ENCODE data around the gene CTDSPL. TPM values are rescaled to one million over a fixed set of nuclear protein-coding genes. Genes with fewer than 3 reads are reported as not detected.

Gene CTDSPL
- total RNA-seq, 3 donors from 2014 or later: 1.1 to 1.7 (median 1.3) TPM

GRCh38 chr3:37862903-37863815 lies 1.5 kb downstream of the CTDSPL start:
- no peak for DNase-seq
- no peak for ATAC-seq
- Mint-ChIP-seq H3K4me3 (peak overlapping the region; percentile 81), H3K27me3 (ENCODE audit: low read depth) (peaks cover 22% of the 10 kb centered on the region), H3K36me3 (ENCODE audit: insufficient read depth) (no peaks in the 10 kb centered on the region), H3K4me1 (ENCODE audit: low read depth) (peaks cover 17% of the 10 kb centered on the region), H3K9me3 (no peaks in the 10 kb centered on the region)

DNA sequence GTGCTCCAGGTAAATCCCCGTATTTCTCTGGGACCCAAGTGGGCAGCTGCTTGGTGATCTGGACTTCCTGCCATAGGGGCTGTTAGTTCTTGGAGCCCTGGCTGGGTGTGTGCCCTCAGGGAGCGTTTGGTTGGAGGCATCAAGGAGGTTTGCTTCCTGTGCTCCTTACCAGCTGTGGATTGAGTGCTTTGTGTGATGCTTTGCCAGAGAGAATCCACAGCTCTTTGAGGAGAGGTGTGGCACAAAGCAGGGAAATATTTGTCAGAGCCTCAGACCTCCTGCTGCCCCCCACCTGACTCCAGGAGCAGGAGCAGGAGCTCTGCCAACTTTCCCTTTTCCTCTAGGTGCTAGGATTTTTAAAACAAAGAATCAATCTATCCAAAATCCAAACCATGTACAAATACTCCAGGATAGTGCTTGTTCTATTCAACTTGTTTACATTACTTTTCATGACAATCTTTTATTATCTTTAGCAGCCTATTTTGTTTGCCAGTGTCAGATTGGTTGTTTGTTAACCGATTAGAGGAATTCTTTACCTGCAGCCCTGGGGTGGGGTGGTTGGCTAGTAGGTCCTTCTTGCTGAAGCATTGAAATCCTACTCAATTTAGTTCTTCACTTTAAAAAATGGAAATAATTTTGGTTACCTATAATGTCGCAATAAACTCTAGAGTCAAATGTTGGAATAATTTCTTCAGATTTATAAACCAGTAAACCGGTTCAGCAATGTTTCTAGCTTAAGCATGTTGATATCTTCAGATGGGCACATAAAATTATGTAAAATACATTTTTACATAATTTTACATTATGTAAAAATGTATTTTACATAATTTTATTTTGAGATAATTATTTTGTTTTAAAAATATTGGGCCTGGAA lies 2.5 kb downstream of the CTDSPL start:
- Mint-ChIP-seq H3K9me3 (no peaks in the 10 kb centered on the region), H3K4me3 (no peak overlapping the region), H3K36me3 (ENCODE audit: insufficient read depth) (no peaks in the 10 kb centered on the region), H3K4me1 (ENCODE audit: low read depth) (peaks cover 17% of the 10 kb centered on the region), H3K27me3 (ENCODE audit: low read depth) (peaks cover 27% of the 10 kb centered on the region)
- ATAC-seq (no peak), DNase-seq (no peak)

GRCh38 chr3:37864904-37865303 lies 3.2 kb downstream of the CTDSPL start:
- peaks cover 15% of the 10 kb centered on the region for H3K4me1 Mint-ChIP-seq (ENCODE audit: low read depth)
- no peaks in the 10 kb centered on the region for H3K9me3 Mint-ChIP-seq
- DNase-seq: no peak
- no peak overlapping the region for H3K4me3 Mint-ChIP-seq
- ATAC-seq: no peak
- H3K27me3 Mint-ChIP-seq (ENCODE audit: low read depth): peaks cover 28% of the 10 kb centered on the region
- H3K36me3 Mint-ChIP-seq (ENCODE audit: insufficient read depth): no peaks in the 10 kb centered on the region

- no peak for DNase-seq
- no peak overlapping the region for H3K4me3 Mint-ChIP-seq
- no peak for ATAC-seq
- peaks cover 4% of the 10 kb centered on the region for H3K4me1 Mint-ChIP-seq (ENCODE audit: low read depth)
- peaks cover 5% of the 10 kb centered on the region for H3K36me3 Mint-ChIP-seq (ENCODE audit: insufficient read depth)
- peaks cover 26% of the 10 kb centered on the region for H3K27me3 Mint-ChIP-seq (ENCODE audit: low read depth)
- peaks cover 14% of the 10 kb centered on the region for H3K9me3 Mint-ChIP-seq
Measured at GRCh38 chr3:37867144-37867543, 5.5 kb downstream of the CTDSPL start.

GRCh38 chr3:37871858-37872257 lies 10.2 kb downstream of the CTDSPL start:
- H3K4me3 Mint-ChIP-seq: no peak overlapping the region
- peaks cover 5% of the 10 kb centered on the region for H3K36me3 Mint-ChIP-seq (ENCODE audit: insufficient read depth)
- peaks cover 18% of the 10 kb centered on the region for H3K27me3 Mint-ChIP-seq (ENCODE audit: low read depth)
- peaks cover 16% of the 10 kb centered on the region for H3K9me3 Mint-ChIP-seq
- ATAC-seq (no peak), DNase-seq (no peak)
- H3K4me1 Mint-ChIP-seq (ENCODE audit: low read depth): no peaks in the 10 kb centered on the region

- no peak for ATAC-seq
- H3K27me3 Mint-ChIP-seq (ENCODE audit: low read depth): peaks cover 18% of the 10 kb centered on the region
Measured at GRCh38 chr3:37872413-37873160, 10.9 kb downstream of the CTDSPL start.

DNA sequence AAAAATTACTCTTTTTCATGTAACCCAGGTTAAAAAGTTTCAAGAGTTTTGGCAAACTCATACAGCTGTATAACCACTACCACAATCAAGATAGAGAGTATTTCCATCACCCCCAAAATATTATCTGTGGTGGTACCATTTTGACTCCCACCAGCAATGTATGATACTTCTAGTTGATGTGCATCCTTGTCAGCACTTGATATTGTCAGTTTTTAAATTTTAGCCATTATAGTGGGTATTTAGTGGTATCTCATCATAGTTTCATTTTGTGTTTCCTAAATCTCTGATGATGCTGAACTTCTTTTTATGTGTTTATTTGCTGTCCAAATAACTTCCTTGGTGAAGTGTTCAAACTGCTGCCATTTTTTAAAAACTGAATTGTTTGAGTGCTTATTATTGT lies 14.6 kb downstream of the CTDSPL start:
- Mint-ChIP-seq H3K27me3 (ENCODE audit: low read depth) (peaks cover 11% of the 10 kb centered on the region), H3K9me3 (peaks cover 10% of the 10 kb centered on the region), H3K36me3 (ENCODE audit: insufficient read depth) (peaks cover 7% of the 10 kb centered on the region), H3K4me1 (ENCODE audit: low read depth) (no peaks in the 10 kb centered on the region), H3K4me3 (no peak overlapping the region)
- DNase-seq (no peak), ATAC-seq (no peak)

More at GRCh38 chr3:37872413-37873160, 10.9 kb downstream of the CTDSPL start:
- no peak for DNase-seq
- Mint-ChIP-seq H3K9me3 (peaks cover 16% of the 10 kb centered on the region), H3K4me3 (no peak overlapping the region), H3K4me1 (ENCODE audit: low read depth) (no peaks in the 10 kb centered on the region), H3K36me3 (ENCODE audit: insufficient read depth) (peaks cover 7% of the 10 kb centered on the region)

DNA sequence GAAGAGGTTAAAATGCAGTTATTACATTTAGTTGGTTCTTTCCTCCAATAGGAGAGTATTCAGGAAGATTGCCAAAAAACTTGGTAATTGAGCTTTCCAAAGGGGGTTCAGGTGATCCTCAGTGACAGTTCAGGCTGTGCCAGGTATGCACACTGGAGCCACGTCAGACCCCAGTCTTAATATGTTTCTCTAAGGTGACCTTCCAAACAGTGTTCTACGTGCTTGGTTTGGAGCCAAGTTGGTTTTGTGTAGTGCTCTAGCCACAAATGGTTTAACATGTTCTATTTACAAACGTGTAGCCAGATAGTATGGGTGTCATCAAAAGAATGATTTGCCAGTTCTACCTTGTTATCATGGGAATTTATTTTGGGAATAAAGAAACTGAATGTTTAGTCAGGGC lies 21.0 kb downstream of the CTDSPL start:
- Mint-ChIP-seq H3K4me3 (no peak overlapping the region), H3K36me3 (ENCODE audit: insufficient read depth) (no peaks in the 10 kb centered on the region), H3K27me3 (ENCODE audit: low read depth) (peaks cover 2% of the 10 kb centered on the region), H3K9me3 (no peaks in the 10 kb centered on the region), H3K4me1 (ENCODE audit: low read depth) (no peaks in the 10 kb centered on the region)
- no peak for DNase-seq
- ATAC-seq: no peak

DNA sequence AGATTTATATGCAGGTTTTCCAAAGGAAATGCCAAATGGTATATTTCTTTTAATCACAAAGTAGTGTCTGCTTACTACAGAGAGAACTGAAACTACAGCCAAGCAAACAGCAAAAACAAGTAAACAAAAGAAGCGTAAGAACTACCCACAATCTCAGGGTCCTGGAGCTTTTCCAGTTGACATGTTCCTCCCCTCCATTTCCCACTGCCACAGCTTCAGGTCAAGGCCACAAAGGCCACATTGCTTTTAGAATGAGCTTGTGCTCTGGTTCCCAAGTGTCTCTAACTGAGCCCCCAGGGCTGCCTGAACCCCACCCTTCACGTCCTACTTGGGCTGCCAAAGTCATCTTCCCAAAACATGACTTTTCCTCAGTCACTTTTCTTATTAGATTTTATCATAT lies 24.1 kb downstream of the CTDSPL start:
- Mint-ChIP-seq H3K4me1 (ENCODE audit: low read depth) (no peaks in the 10 kb centered on the region), H3K27me3 (ENCODE audit: low read depth) (peaks cover 2% of the 10 kb centered on the region), H3K9me3 (no peaks in the 10 kb centered on the region), H3K4me3 (no peak overlapping the region), H3K36me3 (ENCODE audit: insufficient read depth) (no peaks in the 10 kb centered on the region)
- DNase-seq (no peak), ATAC-seq (no peak)

- no peaks in the 10 kb centered on the region for H3K9me3 Mint-ChIP-seq
- H3K4me3 Mint-ChIP-seq: no peak overlapping the region
- H3K4me1 Mint-ChIP-seq (ENCODE audit: low read depth): no peaks in the 10 kb centered on the region
- H3K36me3 Mint-ChIP-seq (ENCODE audit: insufficient read depth): no peaks in the 10 kb centered on the region
- ATAC-seq: no peak
- H3K27me3 Mint-ChIP-seq (ENCODE audit: low read depth): peaks cover 2% of the 10 kb centered on the region
- DNase-seq: no peak
Measured at GRCh38 chr3:37886395-37886794, 24.7 kb downstream of the CTDSPL start.

DNA sequence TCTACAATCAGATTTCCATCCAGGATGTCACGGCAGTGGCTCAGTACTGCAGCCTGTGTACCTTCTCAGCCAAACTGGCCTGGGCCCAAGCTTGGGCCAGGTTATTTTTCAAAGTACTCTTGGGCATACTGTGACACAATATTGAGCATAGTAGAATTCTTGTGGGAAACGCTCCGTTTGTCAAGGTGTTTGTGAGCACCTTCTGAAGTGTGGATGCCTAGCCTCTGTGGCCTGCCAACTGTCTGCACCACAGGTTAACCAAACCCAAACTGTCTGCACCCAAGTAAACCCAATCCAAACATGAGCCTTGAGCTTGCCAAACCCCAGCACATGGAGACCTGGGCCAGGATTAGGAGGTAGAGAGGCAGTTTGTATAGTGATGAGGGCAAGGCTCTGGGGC lies 25.4 kb downstream of the CTDSPL start:
- DNase-seq (no peak), ATAC-seq (no peak)
- Mint-ChIP-seq H3K27me3 (ENCODE audit: low read depth) (peaks cover 2% of the 10 kb centered on the region), H3K4me3 (no peak overlapping the region), H3K36me3 (ENCODE audit: insufficient read depth) (no peaks in the 10 kb centered on the region), H3K9me3 (no peaks in the 10 kb centered on the region), H3K4me1 (ENCODE audit: low read depth) (no peaks in the 10 kb centered on the region)

- ATAC-seq (no peak), DNase-seq (no peak)
- Mint-ChIP-seq H3K4me1 (ENCODE audit: low read depth) (no peaks in the 10 kb centered on the region), H3K36me3 (ENCODE audit: insufficient read depth) (no peaks in the 10 kb centered on the region), H3K4me3 (no peak overlapping the region), H3K9me3 (no peaks in the 10 kb centered on the region), H3K27me3 (ENCODE audit: low read depth) (peaks cover 2% of the 10 kb centered on the region)
Measured at GRCh38 chr3:37887824-37888223, 26.1 kb downstream of the CTDSPL start.

- H3K27me3 Mint-ChIP-seq (ENCODE audit: low read depth): peaks cover 2% of the 10 kb centered on the region
- H3K4me1 Mint-ChIP-seq (ENCODE audit: low read depth): no peaks in the 10 kb centered on the region
- DNase-seq: no peak
- H3K36me3 Mint-ChIP-seq (ENCODE audit: insufficient read depth): no peaks in the 10 kb centered on the region
- H3K9me3 Mint-ChIP-seq: no peaks in the 10 kb centered on the region
- ATAC-seq: no peak
- no peak overlapping the region for H3K4me3 Mint-ChIP-seq
Measured at GRCh38 chr3:37888421-37888820, 26.7 kb downstream of the CTDSPL start.

DNA sequence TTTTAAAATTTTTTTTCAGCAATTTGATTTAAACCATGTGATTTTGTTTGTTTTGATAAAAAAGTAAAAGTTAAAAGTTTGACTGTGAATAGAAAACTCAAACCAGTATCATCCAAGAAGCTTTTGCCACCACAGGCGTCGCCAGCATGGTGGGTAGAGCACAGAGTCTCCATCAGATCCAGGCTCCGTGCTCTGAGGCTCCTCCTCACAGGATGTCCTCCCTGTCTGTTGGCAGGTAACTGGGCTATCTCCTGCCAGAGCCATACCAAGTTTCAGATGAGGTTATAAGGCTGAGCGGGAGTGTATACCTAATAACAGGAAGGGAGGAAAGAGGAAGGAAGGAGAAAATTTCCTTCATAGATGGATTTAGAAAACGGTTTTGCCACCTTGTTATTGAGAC lies 28.8 kb downstream of the CTDSPL start:
- Mint-ChIP-seq H3K4me1 (ENCODE audit: low read depth) (no peaks in the 10 kb centered on the region), H3K4me3 (no peak overlapping the region), H3K27me3 (ENCODE audit: low read depth) (peaks cover 2% of the 10 kb centered on the region), H3K9me3 (no peaks in the 10 kb centered on the region), H3K36me3 (ENCODE audit: insufficient read depth) (no peaks in the 10 kb centered on the region)
- DNase-seq (no peak), ATAC-seq (no peak)
